Liver (tissue), 9 donors: Measurements from ENCODE around the gene PLEKHA8. TPM values are rescaled to one million over a fixed set of nuclear protein-coding genes. Genes with fewer than 3 reads are reported as not detected.

Experiments used
- DNase-seq: peaks from one replicate; pipeline ENCODE4 v3.0.0-alpha.2; 2017; ENCODE audit warnings: low spot score
- H3K27ac ChIP-seq, 2 donors: one replicate each; pipeline ENCODE4 v1.7.0; 2013; ENCODE audit warnings: inconsistent platforms in 2 of 2, low read length in 2 of 2, control low read depth in 1 of 2, low read depth in 1 of 2, mild to moderate bottlenecking in 1 of 2
- H3K27me3 ChIP-seq, 4 donors: one replicate each; pipeline versions ENCODE4 v1.6.1 to v1.7.0; 2013; ENCODE audit warnings: low read length in 3 of 4, inconsistent platforms in 1 of 4, mild to moderate bottlenecking in 1 of 4, moderate library complexity in 1 of 4; ENCODE audit not compliant: control insufficient read depth in 4 of 4, insufficient read depth in 4 of 4
- H3K36me3 ChIP-seq, 4 donors: one replicate each; pipeline versions ENCODE4 v1.6.1 to v1.7.0; 2013; ENCODE audit warnings: low read length in 3 of 4, mild to moderate bottlenecking in 3 of 4, low read depth in 1 of 4, moderate library complexity in 1 of 4; ENCODE audit not compliant: control insufficient read depth in 4 of 4, insufficient read depth in 3 of 4
- H3K4me1 ChIP-seq, 4 donors: one replicate each; pipeline versions ENCODE4 v1.6.1 to v1.7.0; 2013; ENCODE audit warnings: low read length in 3 of 4, mild to moderate bottlenecking in 3 of 4, moderate library complexity in 1 of 4; ENCODE audit not compliant: control insufficient read depth in 4 of 4, insufficient read depth in 4 of 4
- H3K4me3 ChIP-seq, 3 donors: one replicate each; pipeline versions ENCODE4 v1.6.1 to v1.7.0; 2013; ENCODE audit warnings: low read length in 3 of 3, control low read depth in 1 of 3, low read depth in 1 of 3, mild to moderate bottlenecking in 1 of 3
- H3K9ac ChIP-seq, 2 donors: one replicate each; pipeline ENCODE4 v1.7.0; 2013; ENCODE audit warnings: low read length in 2 of 2, mild to moderate bottlenecking in 2 of 2, moderate library complexity in 2 of 2, control low read depth in 1 of 2, low read depth in 1 of 2
- H3K9me3 ChIP-seq, 4 donors: one replicate each; pipeline versions ENCODE4 v1.6.1 to v1.7.0; 2013; ENCODE audit warnings: low read length in 3 of 4; ENCODE audit not compliant: control insufficient read depth in 4 of 4
- EGR1 ChIP-seq, 2 donors: IDR thresholded peaks; 2 replicates each; pipeline ENCODE4 v1.6.1; 2016 to 2018; ENCODE audit warnings: antibody characterized with exemption in 2 of 2, low read depth in 2 of 2
- FOXA1 ChIP-seq: IDR thresholded peaks from 2 replicates; pipeline ENCODE4 v1.6.1; 2016; ENCODE audit warnings: antibody characterized with exemption
- FOXA2 ChIP-seq: IDR thresholded peaks from 2 replicates; pipeline ENCODE4 v1.6.1; 2016; ENCODE audit warnings: antibody characterized with exemption
- GABPA ChIP-seq, 2 donors: IDR thresholded peaks in 1 of 2; conservative IDR thresholded peaks in 1 of 2; 2 replicates each; pipeline ENCODE4 v1.6.1; 2016; ENCODE audit warnings: antibody characterized with exemption in 2 of 2, mild to moderate bottlenecking in 1 of 2, moderate library complexity in 1 of 2
- HNF4A ChIP-seq, 2 donors: conservative IDR thresholded peaks; 2 replicates each; pipeline ENCODE4 v1.6.1; 2016; ENCODE audit warnings: antibody characterized with exemption in 2 of 2, mild to moderate bottlenecking in 2 of 2
- HNF4G ChIP-seq: IDR thresholded peaks from 2 replicates; pipeline ENCODE4 v1.6.1; 2016; ENCODE audit warnings: antibody characterized with exemption
- JUND ChIP-seq, 2 donors: IDR thresholded peaks; 2 replicates each; pipeline ENCODE4 v1.6.1; 2016; ENCODE audit warnings: antibody characterized with exemption in 2 of 2
- NR2F2 ChIP-seq: IDR thresholded peaks from 2 replicates; pipeline ENCODE4 v1.6.1; 2016; ENCODE audit warnings: antibody characterized with exemption
- RAD21 ChIP-seq, 2 donors: IDR thresholded peaks; 2 replicates each; pipeline ENCODE4 v1.6.1; 2016; ENCODE audit warnings: antibody characterized with exemption in 2 of 2, mild to moderate bottlenecking in 2 of 2
- RXRA ChIP-seq, 2 donors: IDR thresholded peaks; 2 replicates each; pipeline ENCODE4 v1.6.1; 2017 to 2018; ENCODE audit warnings: antibody characterized with exemption in 2 of 2, mild to moderate bottlenecking in 1 of 2
- SP1 ChIP-seq: IDR thresholded peaks from 2 replicates; pipeline ENCODE4 v1.6.1; 2018; ENCODE audit warnings: antibody characterized with exemption, mild to moderate bottlenecking
- TAF1 ChIP-seq: conservative IDR thresholded peaks from 2 replicates; pipeline ENCODE4 v1.6.1; 2016; ENCODE audit warnings: antibody characterized with exemption, mild to moderate bottlenecking
- YY1 ChIP-seq: IDR thresholded peaks from 2 replicates; pipeline ENCODE4 v1.6.1; 2016; ENCODE audit warnings: antibody characterized with exemption, mild to moderate bottlenecking
- WGBS: extraction: QIAGEN DNeasy Blood & Tissue Kit; methylation state at CpG from one replicate; pipeline ENCODE4 v1.1.7; 2013; 5-methylcytosine and 5-hydroxymethylcytosine counted together
- polyA plus RNA-seq, 2 donors: library from polyadenylated mRNA; stranded (reverse) in 1 of 2; unstranded in 1 of 2; fragments of 200-250 nt in 1 of 2; fragments of >200 nt in 1 of 2; fragmentation: Nextera tagmentation in 1 of 2; extraction: Ambion mirVana in 1 of 2; gene quantifications; one replicate each; pipeline versions ENCODE4 v1.2.1 to v1.2.3, GENCODE V29; 2013 to 2015
- total RNA-seq, 2 donors: library from RNA; depleted of rRNA; stranded (reverse); fragments of >200 nt; gene quantifications; one replicate each; pipeline ENCODE4 v1.2.3, GENCODE V29; 2014
- TF ChIP-seq, protein P1 (sequence below): IDR thresholded peaks from 2 replicates; pipeline ENCODE4 v1.6.1; 2016; ENCODE audit warnings: antibody characterized with exemption
- TF ChIP-seq, protein P2 (sequence below): IDR thresholded peaks from 2 replicates; pipeline ENCODE4 v1.6.1; 2016; ENCODE audit warnings: antibody characterized with exemption, mild to moderate bottlenecking
- TF ChIP-seq, protein P3 (sequence below): IDR thresholded peaks from 2 replicates; pipeline ENCODE4 v1.6.1; 2016; ENCODE audit warnings: antibody characterized with exemption
- TF ChIP-seq, protein P4 (sequence below): fragments of 150-350 bp; IDR thresholded peaks from 2 replicates; pipeline ENCODE4 v1.5.1; 2017; ENCODE audit warnings: improper control_type of control experiment, low read depth, low read length; ENCODE audit not compliant: missing input control
- TF ChIP-seq, protein P5 (sequence below): IDR thresholded peaks from 2 replicates; pipeline ENCODE4 v1.6.1; 2016; ENCODE audit warnings: antibody characterized with exemption
- donor health status: healthy.
- donor health status: healthy.
- donor health status: healthy.
- donor health status: healthy.
- donor health status: healthy.

Gene PLEKHA8
- total and polyA plus RNA-seq, 4 donors = 1.0 to 5.4 (median 2.4) TPM

DNA sequence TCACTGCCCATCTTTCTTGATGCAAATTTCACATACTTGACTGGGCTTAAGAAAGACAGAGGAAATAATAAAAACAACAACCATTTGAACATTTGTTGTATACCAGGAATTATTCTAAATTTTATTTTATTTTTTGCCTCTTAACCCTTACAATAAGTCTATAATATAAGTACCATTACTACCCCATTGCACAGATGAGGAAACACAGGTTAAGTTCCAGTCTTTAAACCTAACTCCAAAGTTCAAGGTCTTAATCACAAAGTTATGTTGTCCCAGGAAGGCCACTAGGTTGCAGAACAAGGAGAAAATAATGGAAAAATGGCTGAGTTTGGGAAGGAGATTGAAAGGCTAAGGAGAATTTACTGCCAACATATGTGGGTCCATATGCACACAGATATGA lies 5.2 kb upstream of the PLEKHA8 start:
- Histone ChIP-seq H3K36me3 (peaks cover 0 to 4% (median 0%) of the 10 kb centered on the region in 4 donors), H3K4me1 (peaks cover 3 to 24% (median 20%) of the 10 kb centered on the region in 4 donors), H3K9me3 (no peaks in the 10 kb centered on the region), H3K27me3 (no peaks in the 10 kb centered on the region), H3K27ac (no peak overlapping the region), H3K4me3 (no peak overlapping the region), H3K9ac (no peak overlapping the region)
- TF ChIP-seq SP1 = no peak
- peak in 1 of 2 donors; percentile 37 for TF ChIP-seq HNF4A (conservative IDR thresholded peaks at IDR 0.05)
- DNase-seq = no peak

DNA sequence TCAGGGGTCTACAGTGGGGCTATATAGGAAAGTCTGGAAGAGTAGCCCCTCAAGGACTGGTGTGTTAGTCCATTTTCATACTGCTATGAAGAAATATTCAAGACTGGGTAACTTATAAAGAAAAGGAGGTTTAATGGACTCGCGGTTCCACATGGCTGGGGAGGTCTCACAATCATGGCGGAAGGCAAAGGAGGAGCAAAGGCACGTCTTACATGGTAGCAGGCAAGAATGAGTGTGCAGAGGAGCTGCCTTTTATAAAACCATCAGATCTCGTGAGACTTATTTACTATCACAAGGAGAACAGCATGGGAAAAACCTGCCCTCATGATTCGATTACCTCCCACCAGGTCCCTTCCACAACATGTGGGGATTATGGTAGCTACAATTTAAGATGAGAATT lies 4.7 kb upstream of the PLEKHA8 start:
- WGBS = 97% methylated on average over 6 of the region's 6 CpGs
- Histone ChIP-seq H3K36me3 (no peaks in the 10 kb centered on the region), H3K9ac (no peak overlapping the region), H3K9me3 (no peaks in the 10 kb centered on the region), H3K27me3 (no peaks in the 10 kb centered on the region), H3K4me3 (no peak overlapping the region), H3K4me1 (peaks cover 3 to 25% (median 20%) of the 10 kb centered on the region in 4 donors), H3K27ac (no peak overlapping the region)
- no peak for TF ChIP-seq JUND (IDR thresholded peaks at IDR 0.05)
- DNase-seq = no peak

DNA sequence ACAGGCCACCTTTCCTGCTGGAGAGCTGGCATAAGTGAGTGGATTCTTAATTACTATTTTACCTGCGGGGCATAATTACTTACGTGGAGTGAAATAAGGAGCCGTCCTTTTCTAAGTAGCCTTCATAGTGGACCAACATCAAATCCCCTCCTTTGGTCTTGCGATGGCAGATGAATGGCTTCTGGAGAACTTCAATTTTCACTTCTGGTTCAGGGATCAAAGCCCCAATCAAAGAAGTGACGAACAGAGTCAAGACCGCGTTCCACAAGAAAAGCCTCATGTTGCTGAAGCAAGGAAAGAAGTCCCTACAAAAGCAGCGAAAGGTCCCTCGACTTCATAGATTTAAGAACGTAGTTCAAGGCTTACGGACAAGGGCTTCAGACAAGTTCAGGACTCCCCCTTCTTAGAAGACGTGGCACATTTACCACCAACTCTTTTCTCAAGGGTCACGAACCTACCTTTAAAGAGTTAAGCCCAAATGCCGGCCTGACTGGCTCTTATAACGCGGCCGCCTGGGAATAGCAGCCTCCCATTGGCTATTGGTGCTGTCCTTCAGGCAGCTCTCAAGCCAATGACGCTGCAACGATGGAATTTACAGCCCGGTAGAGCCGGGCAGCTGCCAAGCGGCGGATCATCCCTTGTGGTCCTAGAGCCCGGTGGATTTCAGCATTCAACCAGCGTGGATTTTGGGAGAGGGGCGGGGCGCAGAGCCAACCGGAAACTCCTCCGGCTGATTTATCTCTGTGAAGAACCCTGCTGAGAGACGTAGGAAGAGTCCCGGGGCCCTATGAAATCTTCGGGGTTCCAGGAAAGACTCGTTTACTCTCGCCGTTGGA lies 1.8 kb upstream of the PLEKHA8 start, which contains the start of gene FKBP14:
Gene FKBP14 (minus strand): TSS at position 474 of the 836 bp plus-strand sequence. CDS start 194 bp downstream, at position 280.
- TF ChIP-seq GABPA (IDR thresholded peaks at IDR 0.05 in 1 of 2, conservative IDR thresholded peaks at IDR 0.05 in 1 of 2) (peak; percentile 47 to 58), HNF4A (conservative IDR thresholded peaks at IDR 0.05) (peak in 1 of 2 donors; percentile 26), HNF4G (no peak), RAD21 (IDR thresholded peaks at IDR 0.05) (no peak), EGR1 (IDR thresholded peaks at IDR 0.05; ENCODE audit: low read depth in 2 of 2) (no peak), NR2F2 (peak; percentile 88), TAF1 (no peak), RXRA (IDR thresholded peaks at IDR 0.05) (peak; percentile 60 to 78), FOXA2 (no peak), JUND (IDR thresholded peaks at IDR 0.05) (peak in 1 of 2 donors; percentile 54), YY1 (peak; percentile 76), SP1 (peak; percentile 97), FOXA1 (no peak)
- TF ChIP-seq, protein P1, sequence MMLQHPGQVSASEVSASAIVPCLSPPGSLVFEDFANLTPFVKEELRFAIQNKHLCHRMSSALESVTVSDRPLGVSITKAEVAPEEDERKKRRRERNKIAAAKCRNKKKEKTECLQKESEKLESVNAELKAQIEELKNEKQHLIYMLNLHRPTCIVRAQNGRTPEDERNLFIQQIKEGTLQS = peak; percentile 65
- TF ChIP-seq, protein P2, sequence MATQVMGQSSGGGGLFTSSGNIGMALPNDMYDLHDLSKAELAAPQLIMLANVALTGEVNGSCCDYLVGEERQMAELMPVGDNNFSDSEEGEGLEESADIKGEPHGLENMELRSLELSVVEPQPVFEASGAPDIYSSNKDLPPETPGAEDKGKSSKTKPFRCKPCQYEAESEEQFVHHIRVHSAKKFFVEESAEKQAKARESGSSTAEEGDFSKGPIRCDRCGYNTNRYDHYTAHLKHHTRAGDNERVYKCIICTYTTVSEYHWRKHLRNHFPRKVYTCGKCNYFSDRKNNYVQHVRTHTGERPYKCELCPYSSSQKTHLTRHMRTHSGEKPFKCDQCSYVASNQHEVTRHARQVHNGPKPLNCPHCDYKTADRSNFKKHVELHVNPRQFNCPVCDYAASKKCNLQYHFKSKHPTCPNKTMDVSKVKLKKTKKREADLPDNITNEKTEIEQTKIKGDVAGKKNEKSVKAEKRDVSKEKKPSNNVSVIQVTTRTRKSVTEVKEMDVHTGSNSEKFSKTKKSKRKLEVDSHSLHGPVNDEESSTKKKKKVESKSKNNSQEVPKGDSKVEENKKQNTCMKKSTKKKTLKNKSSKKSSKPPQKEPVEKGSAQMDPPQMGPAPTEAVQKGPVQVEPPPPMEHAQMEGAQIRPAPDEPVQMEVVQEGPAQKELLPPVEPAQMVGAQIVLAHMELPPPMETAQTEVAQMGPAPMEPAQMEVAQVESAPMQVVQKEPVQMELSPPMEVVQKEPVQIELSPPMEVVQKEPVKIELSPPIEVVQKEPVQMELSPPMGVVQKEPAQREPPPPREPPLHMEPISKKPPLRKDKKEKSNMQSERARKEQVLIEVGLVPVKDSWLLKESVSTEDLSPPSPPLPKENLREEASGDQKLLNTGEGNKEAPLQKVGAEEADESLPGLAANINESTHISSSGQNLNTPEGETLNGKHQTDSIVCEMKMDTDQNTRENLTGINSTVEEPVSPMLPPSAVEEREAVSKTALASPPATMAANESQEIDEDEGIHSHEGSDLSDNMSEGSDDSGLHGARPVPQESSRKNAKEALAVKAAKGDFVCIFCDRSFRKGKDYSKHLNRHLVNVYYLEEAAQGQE = peak; percentile 45
- TF ChIP-seq, protein P3, sequence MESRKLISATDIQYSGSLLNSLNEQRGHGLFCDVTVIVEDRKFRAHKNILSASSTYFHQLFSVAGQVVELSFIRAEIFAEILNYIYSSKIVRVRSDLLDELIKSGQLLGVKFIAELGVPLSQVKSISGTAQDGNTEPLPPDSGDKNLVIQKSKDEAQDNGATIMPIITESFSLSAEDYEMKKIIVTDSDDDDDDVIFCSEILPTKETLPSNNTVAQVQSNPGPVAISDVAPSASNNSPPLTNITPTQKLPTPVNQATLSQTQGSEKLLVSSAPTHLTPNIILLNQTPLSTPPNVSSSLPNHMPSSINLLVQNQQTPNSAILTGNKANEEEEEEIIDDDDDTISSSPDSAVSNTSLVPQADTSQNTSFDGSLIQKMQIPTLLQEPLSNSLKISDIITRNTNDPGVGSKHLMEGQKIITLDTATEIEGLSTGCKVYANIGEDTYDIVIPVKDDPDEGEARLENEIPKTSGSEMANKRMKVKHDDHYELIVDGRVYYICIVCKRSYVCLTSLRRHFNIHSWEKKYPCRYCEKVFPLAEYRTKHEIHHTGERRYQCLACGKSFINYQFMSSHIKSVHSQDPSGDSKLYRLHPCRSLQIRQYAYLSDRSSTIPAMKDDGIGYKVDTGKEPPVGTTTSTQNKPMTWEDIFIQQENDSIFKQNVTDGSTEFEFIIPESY = no peak
- TF ChIP-seq, protein P4, sequence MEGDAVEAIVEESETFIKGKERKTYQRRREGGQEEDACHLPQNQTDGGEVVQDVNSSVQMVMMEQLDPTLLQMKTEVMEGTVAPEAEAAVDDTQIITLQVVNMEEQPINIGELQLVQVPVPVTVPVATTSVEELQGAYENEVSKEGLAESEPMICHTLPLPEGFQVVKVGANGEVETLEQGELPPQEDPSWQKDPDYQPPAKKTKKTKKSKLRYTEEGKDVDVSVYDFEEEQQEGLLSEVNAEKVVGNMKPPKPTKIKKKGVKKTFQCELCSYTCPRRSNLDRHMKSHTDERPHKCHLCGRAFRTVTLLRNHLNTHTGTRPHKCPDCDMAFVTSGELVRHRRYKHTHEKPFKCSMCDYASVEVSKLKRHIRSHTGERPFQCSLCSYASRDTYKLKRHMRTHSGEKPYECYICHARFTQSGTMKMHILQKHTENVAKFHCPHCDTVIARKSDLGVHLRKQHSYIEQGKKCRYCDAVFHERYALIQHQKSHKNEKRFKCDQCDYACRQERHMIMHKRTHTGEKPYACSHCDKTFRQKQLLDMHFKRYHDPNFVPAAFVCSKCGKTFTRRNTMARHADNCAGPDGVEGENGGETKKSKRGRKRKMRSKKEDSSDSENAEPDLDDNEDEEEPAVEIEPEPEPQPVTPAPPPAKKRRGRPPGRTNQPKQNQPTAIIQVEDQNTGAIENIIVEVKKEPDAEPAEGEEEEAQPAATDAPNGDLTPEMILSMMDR = no peak
- TF ChIP-seq, protein P5, sequence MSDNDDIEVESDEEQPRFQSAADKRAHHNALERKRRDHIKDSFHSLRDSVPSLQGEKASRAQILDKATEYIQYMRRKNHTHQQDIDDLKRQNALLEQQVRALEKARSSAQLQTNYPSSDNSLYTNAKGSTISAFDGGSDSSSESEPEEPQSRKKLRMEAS = no peak
- no peaks in the 10 kb centered on the region for H3K27me3 ChIP-seq
- DNase-seq = peak; percentile 93
- H3K9me3 ChIP-seq = no peaks in the 10 kb centered on the region
- WGBS = under 1% methylated on average over 35 of the region's 35 CpGs
- peaks cover 3 to 36% (median 27%) of the 10 kb centered on the region in 4 donors for H3K4me1 ChIP-seq
- H3K4me3 ChIP-seq = peak within 1 kb of the TSS; percentile 89 to 99 (median 90)
- peak within 1 kb of the TSS; percentile 83 to 84 for H3K27ac ChIP-seq
- no peaks in the 10 kb centered on the region for H3K36me3 ChIP-seq
- peak within 1 kb of the TSS; percentile 71 to 82 for H3K9ac ChIP-seq
